Measurements from ENCODE around the gene FLVCR2.
A peak's percentile ranks its signal among the peaks of the same experiment; 100 is the strongest.

Gene FLVCR2

GRCh38 chr14:75558440-75558839 lies 20.0 kb upstream of the FLVCR2 start:
- no peak for DNase-seq (ENCODE audit: low read depth)

- no peak for DNase-seq (ENCODE audit: low read depth)
Measured at GRCh38 chr14:75559045-75559444, 19.4 kb upstream of the FLVCR2 start.

- DNase-seq (ENCODE audit: low read depth), result peak; percentile 11
Measured at GRCh38 chr14:75559451-75560222, 18.8 kb upstream of the FLVCR2 start.

GRCh38 chr14:75561013-75561432 lies 17.4 kb upstream of the FLVCR2 start:
- no peak for DNase-seq (ENCODE audit: low read depth)

GRCh38 chr14:75562089-75562488 lies 16.3 kb upstream of the FLVCR2 start:
- no peak for DNase-seq (ENCODE audit: low read depth)

- DNase-seq (ENCODE audit: low read depth), result no peak
Measured at GRCh38 chr14:75562489-75562888, 15.9 kb upstream of the FLVCR2 start.

GRCh38 chr14:75563931-75564330 lies 14.5 kb upstream of the FLVCR2 start:
- DNase-seq (ENCODE audit: low read depth), result no peak

GRCh38 chr14:75565056-75565455 lies 13.4 kb upstream of the FLVCR2 start:
- DNase-seq (ENCODE audit: low read depth), result no peak

- DNase-seq (ENCODE audit: low read depth), result no peak
Measured at GRCh38 chr14:75566321-75566720, 12.1 kb upstream of the FLVCR2 start.

GRCh38 chr14:75566752-75567151 lies 11.7 kb upstream of the FLVCR2 start:
- no peak for DNase-seq (ENCODE audit: low read depth)

GRCh38 chr14:75568140-75568539 lies 10.3 kb upstream of the FLVCR2 start:
- no peak for DNase-seq (ENCODE audit: low read depth)

- DNase-seq (ENCODE audit: low read depth), result no peak
Measured at GRCh38 chr14:75568791-75569190, 9.6 kb upstream of the FLVCR2 start.

- DNase-seq (ENCODE audit: low read depth), result no peak
Measured at GRCh38 chr14:75570797-75571196, 7.6 kb upstream of the FLVCR2 start.

GRCh38 chr14:75572104-75572503 lies 6.3 kb upstream of the FLVCR2 start:
- DNase-seq (ENCODE audit: low read depth), result no peak

GRCh38 chr14:75577090-75577489 lies 1.3 kb upstream of the FLVCR2 start:
- no peak for DNase-seq (ENCODE audit: low read depth)

GRCh38 chr14:75577729-75578101 lies 705 bp upstream of the FLVCR2 start:
- peak; percentile 25 for DNase-seq (ENCODE audit: low read depth)

GRCh38 chr14:75578786-75579337 lies 442 bp downstream of the FLVCR2 start:
- peak; percentile 3 for DNase-seq (ENCODE audit: low read depth)

- DNase-seq (ENCODE audit: low read depth), result no peak
Measured at GRCh38 chr14:75579338-75579864, 981 bp downstream of the FLVCR2 start.

- no peak for DNase-seq (ENCODE audit: low read depth)
Measured at GRCh38 chr14:75579882-75580281, 1.5 kb downstream of the FLVCR2 start.

- no peak for DNase-seq (ENCODE audit: low read depth)
Measured at GRCh38 chr14:75587388-75587787, 9.0 kb downstream of the FLVCR2 start.

- no peak for DNase-seq (ENCODE audit: low read depth)
Measured at GRCh38 chr14:75589931-75590330, 11.5 kb downstream of the FLVCR2 start.

- no peak for DNase-seq (ENCODE audit: low read depth)
Measured at GRCh38 chr14:75591331-75591946, 13.0 kb downstream of the FLVCR2 start.

GRCh38 chr14:75591987-75592575 lies 13.7 kb downstream of the FLVCR2 start:
- no peak for DNase-seq (ENCODE audit: low read depth)

All from GM04503 (cell line).